ENCODE measurements around the gene MDGA2.
"Not testable (repeated sequence)": the region's sequence is repeated elsewhere in the genome, so short reads cannot be mapped to it uniquely, and the experiment has no call there.

The MDGA2 gene

GRCh38 chr14:47039336-47039735 is 636.1 kb downstream of the MDGA2 start:
- TF ChIP-seq ZNF274 (IDR thresholded peaks at IDR 0.05; ENCODE audit: low read depth, low read length): no peak

GRCh38 chr14:47022721-47023120 is 652.7 kb downstream of the MDGA2 start:
- no peak overlapping the region for H3K4me3 ChIP-seq (ENCODE audit: low read length)
- no peak for TF ChIP-seq ZNF274 (IDR thresholded peaks at IDR 0.05; ENCODE audit: low read depth, low read length)

More at GRCh38 chr14:47039336-47039735, 636.1 kb downstream of the MDGA2 start:
- H3K4me3 ChIP-seq (ENCODE audit: low read length): no peak overlapping the region

GRCh38 chr14:47020500-47020899 is 654.9 kb downstream of the MDGA2 start:
- no peak overlapping the region for H3K4me3 ChIP-seq (ENCODE audit: low read length)
- TF ChIP-seq ZNF274 (IDR thresholded peaks at IDR 0.05; ENCODE audit: low read depth, low read length): no peak

GRCh38 chr14:47012533-47013280 is 662.7 kb downstream of the MDGA2 start:
- H3K4me3 ChIP-seq (ENCODE audit: low read length): no peak overlapping the region
- TF ChIP-seq ZNF274 (IDR thresholded peaks at IDR 0.05; ENCODE audit: low read depth, low read length): no peak

GRCh38 chr14:47009615-47010014 is 665.8 kb downstream of the MDGA2 start:
- no peak overlapping the region for H3K4me3 ChIP-seq (ENCODE audit: low read length)
- TF ChIP-seq ZNF274 (IDR thresholded peaks at IDR 0.05; ENCODE audit: low read depth, low read length): no peak

GRCh38 chr14:47008732-47009131 is 666.7 kb downstream of the MDGA2 start:
- TF ChIP-seq ZNF274 (IDR thresholded peaks at IDR 0.05; ENCODE audit: low read depth, low read length): no peak
- no peak overlapping the region for H3K4me3 ChIP-seq (ENCODE audit: low read length)

GRCh38 chr14:46999661-47000060 is 675.7 kb downstream of the MDGA2 start:
- H3K4me3 ChIP-seq (ENCODE audit: low read length): no peak overlapping the region
- TF ChIP-seq ZNF274 (IDR thresholded peaks at IDR 0.05; ENCODE audit: low read depth, low read length): no peak

- H3K4me3 ChIP-seq (ENCODE audit: low read length): no peak overlapping the region
Measured at GRCh38 chr14:46989566-46989965, 685.8 kb downstream of the MDGA2 start.

GRCh38 chr14:46988312-46988711 is 687.1 kb downstream of the MDGA2 start:
- no peak overlapping the region for H3K4me3 ChIP-seq (ENCODE audit: low read length)
- TF ChIP-seq ZNF274 (IDR thresholded peaks at IDR 0.05; ENCODE audit: low read depth, low read length): no peak

More at GRCh38 chr14:46989566-46989965, 685.8 kb downstream of the MDGA2 start:
- TF ChIP-seq ZNF274 (IDR thresholded peaks at IDR 0.05; ENCODE audit: low read depth, low read length): no peak

- no peak for TF ChIP-seq ZNF274 (IDR thresholded peaks at IDR 0.05; ENCODE audit: low read depth, low read length)
- no peak overlapping the region for H3K4me3 ChIP-seq (ENCODE audit: low read length)
Measured at GRCh38 chr14:46985529-46986380, 689.6 kb downstream of the MDGA2 start.

GRCh38 chr14:46973295-46973694 is 702.1 kb downstream of the MDGA2 start:
- TF ChIP-seq ZNF274 (IDR thresholded peaks at IDR 0.05; ENCODE audit: low read depth, low read length): no peak
- H3K4me3 ChIP-seq (ENCODE audit: low read length): no peak overlapping the region

GRCh38 chr14:46964378-46964777 is 711.0 kb downstream of the MDGA2 start:
- H3K4me3 ChIP-seq (ENCODE audit: low read length): no peak overlapping the region

GRCh38 chr14:46951103-46951502 is 724.3 kb downstream of the MDGA2 start:
- TF ChIP-seq ZNF274 (IDR thresholded peaks at IDR 0.05; ENCODE audit: low read depth, low read length): no peak
- no peak overlapping the region for H3K4me3 ChIP-seq (ENCODE audit: low read length)

More at GRCh38 chr14:46964378-46964777, 711.0 kb downstream of the MDGA2 start:
- no peak for TF ChIP-seq ZNF274 (IDR thresholded peaks at IDR 0.05; ENCODE audit: low read depth, low read length)

GRCh38 chr14:46940611-46941010 is 734.8 kb downstream of the MDGA2 start:
- TF ChIP-seq ZNF274 (IDR thresholded peaks at IDR 0.05; ENCODE audit: low read depth, low read length): no peak
- H3K4me3 ChIP-seq (ENCODE audit: low read length): no peak overlapping the region

GRCh38 chr14:46920542-46920941 is 754.9 kb downstream of the MDGA2 start:
- no peak for TF ChIP-seq ZNF274 (IDR thresholded peaks at IDR 0.05; ENCODE audit: low read depth, low read length)
- no peak overlapping the region for H3K4me3 ChIP-seq (ENCODE audit: low read length)

- H3K4me3 ChIP-seq (ENCODE audit: low read length): not testable (repeated sequence)
Measured at GRCh38 chr14:46915539-46915938, 759.9 kb downstream of the MDGA2 start.

Measured in GM08714 (cell line).